Hepatocyte (in vitro differentiated cells): ENCODE results near the gene HAGH.

Experiments used
- EZH2 ChIP-seq: fragments of 200-600 bp; sonication (generic); IDR thresholded peaks from 2 replicates; pipeline ENCODE4 v1.6.1; 2016; ENCODE audit warnings: antibody characterized with exemption, mild to moderate bottlenecking, borderline replicate concordance
- EZH2phosphoT487 ChIP-seq: fragments of 200-600 bp; sonication (generic); IDR thresholded peaks from one replicate; pipeline ENCODE4 v1.6.1; 2018; ENCODE audit warnings: antibody characterized with exemption, mild to moderate bottlenecking, low read depth, moderate library complexity; ENCODE audit not compliant: unreplicated experiment, severe bottlenecking
- TF ChIP-seq, protein P1 (sequence below): fragments of 200-600 bp; sonication (generic); IDR thresholded peaks from 2 replicates; pipeline ENCODE4 v1.5.1; 2016; ENCODE audit warnings: antibody characterized with exemption, mild to moderate bottlenecking; ENCODE audit not compliant: poor library complexity

DNA sequence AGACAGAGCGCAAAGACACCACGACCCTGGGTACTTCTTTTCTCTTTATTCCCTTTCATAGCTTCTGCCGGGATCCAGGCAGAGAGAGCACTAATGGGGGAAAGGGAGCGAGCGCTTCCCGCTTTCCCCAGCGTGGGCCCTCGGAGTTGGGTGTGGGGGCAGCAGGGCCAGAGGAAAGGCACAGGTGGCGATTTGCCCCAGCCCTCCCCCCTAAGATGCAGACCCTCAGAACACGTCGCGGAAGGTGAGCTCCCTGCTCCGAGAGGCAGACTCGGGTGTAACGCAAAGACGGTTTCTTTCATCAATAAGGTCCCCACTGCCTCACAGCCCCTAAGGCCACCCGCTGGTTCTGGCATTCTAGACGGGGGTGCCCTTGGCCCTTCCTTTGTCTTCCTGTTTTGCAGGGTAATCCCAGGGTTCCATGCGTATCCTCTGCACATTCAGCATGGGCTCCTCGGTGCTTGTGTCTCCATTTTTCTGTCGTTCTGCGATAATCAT lies 54.7 kb downstream of the HAGH start:
- TF ChIP-seq, protein P1, sequence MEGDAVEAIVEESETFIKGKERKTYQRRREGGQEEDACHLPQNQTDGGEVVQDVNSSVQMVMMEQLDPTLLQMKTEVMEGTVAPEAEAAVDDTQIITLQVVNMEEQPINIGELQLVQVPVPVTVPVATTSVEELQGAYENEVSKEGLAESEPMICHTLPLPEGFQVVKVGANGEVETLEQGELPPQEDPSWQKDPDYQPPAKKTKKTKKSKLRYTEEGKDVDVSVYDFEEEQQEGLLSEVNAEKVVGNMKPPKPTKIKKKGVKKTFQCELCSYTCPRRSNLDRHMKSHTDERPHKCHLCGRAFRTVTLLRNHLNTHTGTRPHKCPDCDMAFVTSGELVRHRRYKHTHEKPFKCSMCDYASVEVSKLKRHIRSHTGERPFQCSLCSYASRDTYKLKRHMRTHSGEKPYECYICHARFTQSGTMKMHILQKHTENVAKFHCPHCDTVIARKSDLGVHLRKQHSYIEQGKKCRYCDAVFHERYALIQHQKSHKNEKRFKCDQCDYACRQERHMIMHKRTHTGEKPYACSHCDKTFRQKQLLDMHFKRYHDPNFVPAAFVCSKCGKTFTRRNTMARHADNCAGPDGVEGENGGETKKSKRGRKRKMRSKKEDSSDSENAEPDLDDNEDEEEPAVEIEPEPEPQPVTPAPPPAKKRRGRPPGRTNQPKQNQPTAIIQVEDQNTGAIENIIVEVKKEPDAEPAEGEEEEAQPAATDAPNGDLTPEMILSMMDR: no peak
- TF ChIP-seq EZH2 (no peak), EZH2phosphoT487 (no peak)
